Measurements from ENCODE around the gene DUOXA2. TPM values are rescaled to one million over a fixed set of nuclear protein-coding genes. Genes with fewer than 3 reads are reported as not detected.
"Not testable (repeated sequence)": the region's sequence is repeated elsewhere in the genome, so short reads cannot be mapped to it uniquely, and the experiment has no call there.

DUOXA2 gene
- not detected for total RNA-seq
- under 1 TPM in 1 of 3 donors, not detected in 2; 0.11 TPM for polyA plus RNA-seq
- long read RNA-seq, donor 1, result 0 reads
- long read RNA-seq, donor 2, result 0 reads

DNA sequence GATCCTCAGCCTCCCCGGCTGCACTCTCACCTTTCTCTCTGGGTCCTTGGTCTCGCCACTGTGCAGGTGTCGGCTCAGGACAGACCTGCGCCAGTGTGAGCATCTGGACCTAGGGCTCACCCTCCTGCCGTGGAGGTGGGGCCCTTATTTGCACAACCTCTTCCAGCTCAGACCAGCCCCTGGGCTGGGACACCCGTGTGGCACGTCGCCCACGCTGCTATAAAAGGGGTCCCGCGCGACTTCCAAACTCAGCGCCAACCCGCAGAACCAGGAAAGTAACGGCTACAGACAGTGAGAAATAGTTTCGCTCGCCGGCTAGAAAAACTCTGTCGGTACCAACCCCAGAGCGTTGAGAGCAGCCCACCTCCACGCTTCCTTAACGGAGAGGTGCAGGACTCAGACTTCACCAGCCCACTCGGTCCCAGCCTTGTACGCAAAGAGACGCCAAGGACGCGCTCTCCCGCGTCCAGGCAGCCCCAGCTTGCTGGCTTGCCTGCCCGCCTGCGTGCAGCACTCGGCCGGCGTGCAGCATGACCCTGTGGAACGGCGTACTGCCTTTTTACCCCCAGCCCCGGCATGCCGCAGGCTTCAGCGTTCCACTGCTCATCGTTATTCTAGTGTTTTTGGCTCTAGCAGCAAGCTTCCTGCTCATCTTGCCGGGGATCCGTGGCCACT, at the start of gene DUOXA2, which contains the start of gene DUOX2:
Gene DUOXA2, plus strand, starts transcription at position 251 of the 675 bp plus-strand sequence. Its CDS starts 280 bp downstream, at position 531.
Gene DUOX2, minus strand, starts transcription at position 97 of the 675 bp plus-strand sequence. CDS start 761 bp downstream, outside the sequence.
- H3K27ac ChIP-seq, result no peak within 1 kb of the TSS
- intact Hi-C loops (cut with DNase I), result no loop called here
- peaks cover 3 to 83% (median 50%) of the 10 kb centered on the region in 3 donors for H3K27me3 ChIP-seq (ENCODE audit: insufficient read depth in 3 of 3, low read length in 2 of 3)
- peak within 1 kb of the TSS; percentile 30 for H3K4me3 ChIP-seq
- ATAC-seq (no peak), DNase-seq (no peak)
- H3K36me3 ChIP-seq (ENCODE audit: insufficient read depth in 1 of 2, low read depth in 1 of 2), result no peaks in the 10 kb centered on the region
- TF ChIP-seq, protein P1, sequence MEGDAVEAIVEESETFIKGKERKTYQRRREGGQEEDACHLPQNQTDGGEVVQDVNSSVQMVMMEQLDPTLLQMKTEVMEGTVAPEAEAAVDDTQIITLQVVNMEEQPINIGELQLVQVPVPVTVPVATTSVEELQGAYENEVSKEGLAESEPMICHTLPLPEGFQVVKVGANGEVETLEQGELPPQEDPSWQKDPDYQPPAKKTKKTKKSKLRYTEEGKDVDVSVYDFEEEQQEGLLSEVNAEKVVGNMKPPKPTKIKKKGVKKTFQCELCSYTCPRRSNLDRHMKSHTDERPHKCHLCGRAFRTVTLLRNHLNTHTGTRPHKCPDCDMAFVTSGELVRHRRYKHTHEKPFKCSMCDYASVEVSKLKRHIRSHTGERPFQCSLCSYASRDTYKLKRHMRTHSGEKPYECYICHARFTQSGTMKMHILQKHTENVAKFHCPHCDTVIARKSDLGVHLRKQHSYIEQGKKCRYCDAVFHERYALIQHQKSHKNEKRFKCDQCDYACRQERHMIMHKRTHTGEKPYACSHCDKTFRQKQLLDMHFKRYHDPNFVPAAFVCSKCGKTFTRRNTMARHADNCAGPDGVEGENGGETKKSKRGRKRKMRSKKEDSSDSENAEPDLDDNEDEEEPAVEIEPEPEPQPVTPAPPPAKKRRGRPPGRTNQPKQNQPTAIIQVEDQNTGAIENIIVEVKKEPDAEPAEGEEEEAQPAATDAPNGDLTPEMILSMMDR (IDR thresholded peaks at IDR 0.05), result no peak
- no peaks in the 10 kb centered on the region for H3K9me3 ChIP-seq
- peaks cover 22% of the 10 kb centered on the region for H3K4me1 ChIP-seq
- WGBS, 3 donors, result 2% methylated on average over 42 of the region's 42 CpGs

DNA sequence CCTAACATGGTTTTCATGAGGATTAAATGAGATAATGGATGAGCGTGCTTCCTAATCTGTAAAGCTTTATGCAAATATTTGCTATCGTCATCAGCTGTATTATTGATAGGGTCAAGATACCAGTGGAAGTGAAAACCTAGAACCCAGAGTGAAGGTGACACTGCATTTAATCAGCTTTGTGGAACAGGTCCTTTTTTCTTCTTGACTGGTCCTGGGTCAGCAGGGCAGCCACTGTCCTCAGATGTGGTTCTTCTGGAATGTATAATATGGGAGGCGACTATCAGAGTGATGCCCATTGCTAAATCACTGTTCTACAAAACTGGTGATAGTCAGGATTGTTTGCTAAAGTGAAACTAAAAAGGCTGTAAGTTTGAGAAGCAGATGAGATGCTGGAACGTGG, 49.7 kb upstream of the DUOXA2 start:
- TF ChIP-seq, protein P1 (IDR thresholded peaks at IDR 0.05), result no peak
- ATAC-seq, result no peak
- intact Hi-C loops (cut with DNase I), result no loop called here
- H3K36me3 ChIP-seq (ENCODE audit: insufficient read depth in 1 of 2, low read depth in 1 of 2), result peaks cover 0 to 3% of the 10 kb centered on the region in 2 donors
- WGBS, 3 donors, result 92 to 93% (median 93%) methylated on average over 4 of the region's 4 CpGs
- no peaks in the 10 kb centered on the region for H3K9me3 ChIP-seq
- H3K27me3 ChIP-seq (ENCODE audit: insufficient read depth in 3 of 3, low read length in 2 of 3), result no peaks in the 10 kb centered on the region
- no peaks in the 10 kb centered on the region for H3K4me1 ChIP-seq
- DNase-seq, result no peak
- no peak overlapping the region for H3K27ac ChIP-seq
- H3K4me3 ChIP-seq, result no peak overlapping the region

DNA sequence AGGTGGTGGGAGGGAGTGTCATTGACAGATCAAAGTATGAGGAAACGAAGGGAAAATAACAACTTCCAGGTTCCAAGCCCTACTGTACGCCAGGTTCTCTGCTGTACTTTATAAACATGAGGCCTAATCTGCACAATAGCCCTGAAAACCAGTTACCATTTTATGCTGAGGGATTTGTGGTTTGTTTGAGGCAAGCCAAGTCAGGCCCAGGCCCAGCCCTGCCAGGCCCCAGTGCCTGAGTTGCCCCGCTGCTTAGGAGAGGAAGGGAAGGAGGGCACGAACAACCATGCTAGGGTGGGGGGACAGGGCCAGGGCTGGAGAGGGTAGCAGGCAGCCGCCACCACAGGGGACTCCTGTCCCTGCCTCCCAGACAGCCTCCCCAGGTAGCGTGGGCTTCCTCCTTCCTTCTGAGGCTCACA, 44.2 kb upstream of the DUOXA2 start:
- H3K9me3 ChIP-seq; H3K4me1 ChIP-seq; intact Hi-C loops (cut with DNase I); H3K27ac ChIP-seq; H3K4me3 ChIP-seq; H3K27me3 ChIP-seq (ENCODE audit: insufficient read depth in 3 of 3, low read length in 2 of 3); H3K36me3 ChIP-seq (ENCODE audit: insufficient read depth in 1 of 2, low read depth in 1 of 2); DNase-seq; ATAC-seq: not testable (repeated sequence)
- 86 to 92% (median 88%) methylated on average over 2 to 5 of the region's 6 CpGs for WGBS, 3 donors

DNA sequence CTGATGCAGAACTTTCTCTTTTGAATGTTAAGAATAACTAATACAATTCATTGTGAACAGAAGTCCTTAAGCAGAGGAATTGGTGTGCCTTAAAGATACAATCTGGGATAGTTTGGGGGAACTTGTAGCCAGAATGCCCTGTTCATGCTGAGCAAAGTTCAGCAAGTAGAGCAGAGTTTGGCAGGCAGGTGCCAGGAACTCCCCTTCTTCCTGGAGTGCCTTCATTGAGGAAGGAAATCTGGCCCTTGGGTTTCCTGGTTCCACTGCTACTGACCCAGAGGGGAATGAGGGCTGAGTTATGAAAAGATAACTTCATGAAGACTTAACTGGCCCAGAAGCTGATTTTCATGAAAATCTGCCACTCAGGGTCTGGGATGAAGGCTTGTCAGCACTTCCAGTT, 40.5 kb upstream of the DUOXA2 start:
- DNase-seq; H3K36me3 ChIP-seq (ENCODE audit: insufficient read depth in 1 of 2, low read depth in 1 of 2); H3K27me3 ChIP-seq (ENCODE audit: insufficient read depth in 3 of 3, low read length in 2 of 3); ATAC-seq; intact Hi-C loops (cut with DNase I); H3K9me3 ChIP-seq; H3K4me3 ChIP-seq; H3K27ac ChIP-seq; H3K4me1 ChIP-seq: not testable (repeated sequence)

DNA sequence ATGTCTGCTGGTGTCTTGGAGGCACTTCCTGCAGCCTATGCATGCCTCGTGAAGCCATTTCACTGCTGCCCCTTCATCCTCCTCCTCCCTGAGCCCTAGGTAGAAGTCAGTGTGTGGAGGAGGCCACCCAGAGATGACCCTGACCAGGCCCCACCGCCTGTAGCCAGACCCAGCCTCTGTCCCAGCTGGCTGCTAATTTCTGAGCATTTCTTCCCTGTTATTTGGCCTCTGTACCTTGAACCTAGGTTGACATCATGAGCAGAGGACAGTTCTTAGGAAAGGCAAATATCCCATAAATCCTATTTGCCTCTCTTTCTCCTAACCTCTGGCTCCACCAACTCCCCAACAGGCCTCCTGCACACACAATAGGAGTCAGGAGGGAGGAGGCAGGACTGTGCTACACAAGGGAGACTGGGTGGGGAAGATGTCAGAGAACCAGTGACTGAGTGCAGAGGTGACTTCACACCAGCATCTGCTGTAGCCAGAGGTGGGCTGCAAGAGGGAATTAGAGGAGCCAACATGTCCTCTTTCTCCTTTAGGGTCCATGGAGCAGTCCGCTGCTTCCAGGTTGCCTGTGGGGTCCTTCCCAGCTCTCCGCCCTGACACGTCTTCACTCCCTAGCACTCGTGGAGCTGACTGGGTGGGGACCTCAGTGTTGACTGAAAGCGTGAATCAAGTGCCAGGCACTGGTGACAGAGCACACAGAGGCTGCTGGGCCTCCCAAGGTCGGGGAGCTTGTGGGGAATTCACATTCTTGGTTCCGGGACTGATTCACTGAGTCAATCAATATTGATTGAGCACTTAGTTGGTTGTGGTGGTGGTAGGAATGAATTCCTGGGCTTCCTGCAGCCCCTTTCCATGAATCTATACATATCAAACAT, 38.4 kb upstream of the DUOXA2 start:
- H3K36me3 ChIP-seq (ENCODE audit: insufficient read depth in 1 of 2, low read depth in 1 of 2); DNase-seq; H3K9me3 ChIP-seq; H3K27ac ChIP-seq; H3K4me3 ChIP-seq; H3K4me1 ChIP-seq; intact Hi-C loops (cut with DNase I); ATAC-seq; H3K27me3 ChIP-seq (ENCODE audit: insufficient read depth in 3 of 3, low read length in 2 of 3): not testable (repeated sequence)
- 94% methylated on average over 1 of the region's 9 CpGs; no CpG with 5 or more reads in 2 of the 3 donors for WGBS, 3 donors

DNA sequence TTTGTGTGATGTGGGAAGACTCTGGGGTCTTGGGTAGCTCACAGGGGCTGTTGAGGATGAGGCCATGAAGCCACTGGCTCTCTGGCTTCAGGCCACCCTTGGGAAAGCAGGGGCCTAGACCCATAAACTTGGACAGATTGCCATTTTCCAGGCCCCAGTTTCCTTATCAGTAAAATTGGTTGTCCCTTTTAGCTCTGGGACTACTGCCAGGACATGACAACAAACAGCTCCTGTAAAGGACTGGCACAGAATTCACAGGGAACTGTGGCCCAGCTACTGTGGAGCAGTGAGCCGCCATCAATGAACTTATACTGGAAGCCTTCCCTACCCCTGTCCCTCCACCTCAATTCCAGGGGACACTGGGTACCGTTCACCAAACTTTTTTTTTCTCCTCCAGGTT, 36.7 kb upstream of the DUOXA2 start:
- H3K4me3 ChIP-seq; H3K4me1 ChIP-seq; H3K27me3 ChIP-seq (ENCODE audit: insufficient read depth in 3 of 3, low read length in 2 of 3); ATAC-seq; H3K9me3 ChIP-seq; DNase-seq; H3K27ac ChIP-seq; H3K36me3 ChIP-seq (ENCODE audit: insufficient read depth in 1 of 2, low read depth in 1 of 2); intact Hi-C loops (cut with DNase I): not testable (repeated sequence)
- WGBS, 3 donors, result 72 to 74% (median 74%) methylated on average over 2 of the region's 2 CpGs

DNA sequence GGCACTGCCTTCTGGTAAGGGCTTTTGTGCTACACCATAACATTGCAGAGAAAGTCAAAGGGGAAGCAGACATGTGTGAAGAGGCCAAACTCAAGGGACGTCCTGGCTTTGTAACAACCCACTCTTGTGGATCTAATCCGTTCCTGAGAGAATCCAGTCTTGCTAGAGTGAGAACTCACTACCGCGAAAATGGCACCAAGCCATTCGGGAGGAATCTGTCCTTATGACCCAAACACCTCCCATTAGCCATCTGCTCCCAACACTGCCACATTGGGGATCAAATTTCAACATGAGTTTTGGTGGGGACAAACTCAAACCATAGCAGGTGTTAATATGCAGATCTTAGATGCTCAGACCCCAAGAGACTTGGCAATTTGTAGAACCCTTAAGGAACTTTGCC, 34.9 kb upstream of the DUOXA2 start:
- ATAC-seq; H3K36me3 ChIP-seq (ENCODE audit: insufficient read depth in 1 of 2, low read depth in 1 of 2); H3K27ac ChIP-seq; H3K27me3 ChIP-seq (ENCODE audit: insufficient read depth in 3 of 3, low read length in 2 of 3); DNase-seq; H3K9me3 ChIP-seq; H3K4me1 ChIP-seq; intact Hi-C loops (cut with DNase I); H3K4me3 ChIP-seq: not testable (repeated sequence)
- WGBS, 3 donors, result 23 to 32% (median 24%) methylated on average over 5 of the region's 5 CpGs

DNA sequence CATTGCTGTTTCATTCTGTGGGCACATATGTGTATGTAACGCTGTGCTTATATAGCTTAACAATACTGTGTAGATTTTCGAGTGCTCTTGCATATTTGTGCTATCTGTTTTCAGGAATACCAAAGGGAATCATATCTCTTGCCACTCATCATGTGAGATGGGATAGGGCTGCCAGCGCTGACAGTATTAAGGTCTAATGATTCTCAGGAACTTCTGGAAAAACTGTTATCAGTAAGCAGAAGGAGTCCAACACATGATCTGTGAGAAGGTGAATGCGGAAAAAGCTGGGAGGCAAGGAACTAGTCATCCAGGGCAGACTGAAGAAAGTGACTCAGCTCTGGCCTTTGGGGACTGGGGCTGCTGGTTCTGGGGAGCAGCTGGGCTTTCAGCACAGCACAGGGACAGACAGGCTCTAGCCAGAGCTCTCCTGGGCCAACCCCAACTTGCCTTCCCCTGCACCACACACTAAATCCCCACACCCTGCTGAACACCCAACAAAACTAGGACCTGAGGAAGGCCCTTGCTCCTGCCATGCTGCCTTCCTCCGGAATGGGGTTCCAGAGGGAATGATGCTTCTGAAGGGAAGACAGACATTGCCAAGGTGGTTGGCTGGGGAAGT, 34.4 kb upstream of the DUOXA2 start:
- H3K27ac ChIP-seq; H3K27me3 ChIP-seq (ENCODE audit: insufficient read depth in 3 of 3, low read length in 2 of 3); H3K4me3 ChIP-seq; H3K36me3 ChIP-seq (ENCODE audit: insufficient read depth in 1 of 2, low read depth in 1 of 2); intact Hi-C loops (cut with DNase I); H3K9me3 ChIP-seq; DNase-seq; H3K4me1 ChIP-seq; ATAC-seq: not testable (repeated sequence)
- WGBS, 3 donors, result 72 to 76% (median 74%) methylated on average over 5 of the region's 5 CpGs

DNA sequence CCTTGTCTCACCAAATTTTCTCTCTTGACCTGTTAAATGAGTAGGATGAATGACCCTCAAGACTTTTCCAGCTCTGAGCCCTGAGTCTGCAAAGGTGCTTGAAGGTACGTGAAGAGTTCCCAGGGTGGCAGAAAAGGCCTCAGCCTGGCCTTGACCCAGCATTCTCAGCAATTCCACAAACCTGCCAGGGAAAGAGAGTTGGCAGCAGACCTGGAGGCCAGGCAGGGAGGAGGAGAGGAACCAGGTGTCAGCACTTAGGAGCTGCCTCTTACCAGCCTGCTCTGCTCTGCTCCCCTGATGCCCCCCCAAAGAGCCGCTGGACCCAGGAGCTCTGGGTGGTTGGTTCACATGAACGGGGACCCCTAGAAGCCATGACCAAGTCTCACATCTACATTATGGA, 33.5 kb upstream of the DUOXA2 start:
- intact Hi-C loops (cut with DNase I); H3K4me3 ChIP-seq; H3K4me1 ChIP-seq; H3K36me3 ChIP-seq (ENCODE audit: insufficient read depth in 1 of 2, low read depth in 1 of 2); ATAC-seq; H3K27ac ChIP-seq; H3K9me3 ChIP-seq; DNase-seq; H3K27me3 ChIP-seq (ENCODE audit: insufficient read depth in 3 of 3, low read length in 2 of 3): not testable (repeated sequence)
- 80 to 89% (median 88%) methylated on average over 2 of the region's 3 CpGs for WGBS, 3 donors

All from psoas muscle (tissue), 8 donors.